NCI-H460 (cell line): ENCODE results near the gene RPL3. TPM values are rescaled to one million over a fixed set of nuclear protein-coding genes. Genes with fewer than 3 reads are reported as not detected.
"Not testable (repeated sequence)": the region's sequence is repeated elsewhere in the genome, so short reads cannot be mapped to it uniquely, and the experiment has no call there.

Experiments used
- DNase-seq: peaks from one replicate; pipeline ENCODE4 v3.0.0-alpha.2; 2016; ENCODE audit warnings: low read depth; ENCODE audit errors: extremely low read depth
- polyA plus RNA-seq: library from polyadenylated mRNA; depleted of rRNA; stranded (reverse); fragments of >200 nt; gene quantifications from 2 replicates; pipeline ENCODE4 v1.2.3, GENCODE V29; 2014; cell fraction: nucleus; rRNA removed
- total RNA-seq: library from RNA; depleted of rRNA; stranded (reverse); fragments of >200 nt; shearing (Covaris generic); gene quantifications from 2 replicates; pipeline ENCODE4 v1.2.3, GENCODE V29; 2014; rRNA removed

Gene RPL3
- total RNA-seq, result 1,994 and 2,502 TPM in 2 replicates
- 1,765 and 1,766 TPM in 2 replicates for polyA plus RNA-seq

DNA sequence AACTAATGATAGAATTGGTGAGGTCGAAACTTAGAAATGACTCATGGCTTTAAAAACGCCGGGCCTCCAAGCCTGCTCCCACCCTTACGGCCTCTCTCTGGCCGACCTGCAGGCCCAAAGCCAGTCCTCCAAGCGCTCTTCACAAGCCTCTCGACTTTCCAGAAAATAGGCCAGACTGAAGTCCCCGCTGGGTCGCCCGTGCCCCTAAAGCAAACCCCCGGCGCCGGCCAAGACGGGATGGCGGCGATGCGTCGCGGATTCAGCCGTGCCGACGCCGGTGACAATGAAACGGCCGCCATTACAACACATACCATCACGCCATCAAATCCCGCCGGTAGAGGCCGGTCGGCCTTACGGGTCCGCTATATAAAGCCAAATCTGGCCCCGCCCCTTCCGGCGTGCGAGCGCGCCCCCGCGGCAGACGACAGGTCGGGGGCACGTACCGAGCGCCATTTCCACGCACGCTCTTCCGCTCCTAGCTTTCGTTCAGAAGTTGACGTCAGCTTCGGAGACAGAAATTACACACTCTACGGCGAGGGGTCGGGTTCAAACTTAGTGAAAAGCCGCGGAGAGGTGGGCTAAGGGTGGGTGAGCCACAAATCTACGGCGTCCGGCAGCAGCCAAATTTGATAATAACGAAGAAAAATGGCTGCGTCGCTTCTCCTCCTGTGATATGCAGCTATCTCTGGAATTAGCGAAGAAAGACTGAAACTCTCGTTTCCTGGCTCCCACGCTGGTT is at the start of gene RPL3:
Gene RPL3, minus strand, starts transcription at position 340 of the 739 bp plus-strand sequence. Its CDS starts 26 bp downstream, at position 314.
- DNase-seq, result peak; percentile 95

DNA sequence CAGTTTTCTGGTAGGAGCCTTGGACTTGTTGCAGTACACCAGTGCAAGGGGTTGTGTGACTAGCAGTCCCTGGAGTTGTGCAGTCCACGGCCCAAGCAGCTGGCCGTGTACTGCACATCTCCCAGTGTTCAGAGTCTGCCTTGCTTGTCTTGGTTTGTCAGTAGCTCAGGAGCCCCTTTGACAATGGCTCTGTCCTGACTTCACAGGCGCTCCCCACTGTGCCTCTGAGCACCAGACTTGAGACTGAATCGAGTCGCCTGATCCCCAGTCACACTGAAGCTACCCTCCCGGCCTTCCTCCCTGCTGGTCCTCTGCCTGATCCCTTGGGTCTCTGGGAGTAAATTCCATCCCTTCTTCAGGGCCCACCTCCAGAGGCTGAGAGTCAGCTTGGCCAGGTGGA is 49.8 kb upstream of the RPL3 start:
- DNase-seq, result no peak

DNA sequence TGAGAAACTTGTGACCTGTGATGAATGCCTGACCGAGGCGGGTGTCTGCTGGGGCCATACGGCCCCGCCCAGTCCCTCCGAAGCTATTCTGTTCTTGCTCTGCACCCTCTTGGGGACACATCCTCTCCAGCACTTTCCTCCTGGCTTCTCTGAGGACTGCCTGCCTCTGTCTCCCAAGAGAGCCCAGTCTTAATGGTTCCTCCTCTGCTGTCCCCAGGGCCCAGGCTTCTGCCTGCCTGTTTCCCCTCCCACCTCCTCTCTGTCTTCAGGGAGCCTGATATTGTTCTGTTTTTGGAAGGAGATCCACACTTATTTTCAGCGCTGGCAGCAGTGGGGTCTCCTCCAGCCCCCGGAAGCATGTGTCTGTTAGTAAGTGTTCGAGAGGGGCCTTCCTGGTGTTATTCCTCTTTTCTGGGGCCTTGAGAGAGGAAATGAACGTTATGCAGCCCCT is 49.1 kb upstream of the RPL3 start:
- DNase-seq, result no peak

DNA sequence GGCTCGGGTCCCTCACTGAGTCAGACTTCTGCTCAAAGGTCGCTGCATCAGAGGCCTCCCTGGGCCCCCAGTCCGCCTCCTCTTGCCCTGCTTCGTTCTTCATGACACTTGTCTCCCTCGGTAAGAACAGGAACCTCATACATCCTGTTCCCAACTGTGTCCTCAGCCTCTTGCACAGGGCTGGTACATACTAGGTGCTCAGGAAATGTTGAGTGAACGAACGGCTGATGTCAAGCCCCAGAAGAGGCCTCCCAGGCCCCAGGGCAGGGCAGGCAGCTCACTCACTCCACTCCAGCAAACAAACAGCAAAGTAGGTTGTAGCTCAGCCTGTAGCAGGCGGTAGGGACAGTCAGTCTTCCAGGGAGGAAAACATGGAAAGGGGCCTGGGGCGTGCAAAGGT is 47.6 kb upstream of the RPL3 start:
- DNase-seq, result no peak

DNA sequence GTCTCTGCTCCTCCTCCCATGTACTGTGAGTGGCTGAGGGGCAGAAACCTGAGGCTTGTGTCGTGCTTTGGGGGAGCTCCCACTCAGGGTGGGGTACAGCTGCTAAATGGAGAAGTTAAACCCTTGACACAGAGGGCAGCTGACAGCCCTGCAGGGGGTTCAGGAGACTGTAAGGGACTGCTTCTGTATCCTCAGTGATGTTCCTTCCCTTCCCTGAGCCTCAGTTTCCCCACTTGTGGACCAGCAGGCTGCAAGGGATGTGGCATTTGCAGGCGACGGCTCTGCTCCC is 46.0 kb upstream of the RPL3 start:
- no peak for DNase-seq

DNA sequence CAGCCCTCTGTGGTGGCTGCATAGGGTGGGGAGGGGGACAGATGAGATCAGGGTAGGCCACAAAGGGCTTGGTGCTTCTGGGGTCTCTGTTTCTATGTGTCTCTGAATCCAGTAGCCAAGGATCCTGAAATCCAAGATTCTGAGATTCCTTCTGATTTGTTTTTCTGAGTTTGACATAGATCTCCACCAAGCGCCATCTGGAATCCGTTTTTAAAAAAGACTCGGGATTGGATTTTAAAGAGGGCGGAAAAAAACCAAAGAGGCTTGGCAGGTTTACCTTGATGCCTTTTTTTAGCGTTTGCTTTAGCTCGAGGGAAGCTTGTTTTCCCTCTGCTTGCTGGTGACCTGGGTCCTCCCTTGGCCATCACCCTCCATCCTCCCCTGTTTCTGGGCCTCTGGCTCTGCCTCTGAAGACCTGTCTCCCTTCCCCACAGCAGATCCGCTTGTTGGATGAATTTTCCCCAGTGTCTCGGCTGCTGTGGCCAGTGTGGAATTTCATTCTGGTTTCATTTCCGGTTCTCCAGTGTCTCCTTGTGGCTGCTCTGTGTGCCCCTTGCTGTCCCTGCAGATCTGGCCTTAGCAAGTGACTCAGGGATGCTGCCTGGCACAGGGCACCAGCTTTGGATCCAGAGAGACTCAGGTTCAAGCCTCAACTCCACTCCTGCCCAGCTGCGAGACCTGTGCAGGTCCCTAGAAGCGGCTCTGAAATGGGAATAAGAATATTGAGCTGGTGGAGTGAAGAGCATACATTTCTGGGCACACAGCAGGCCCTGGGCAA is 45.5 kb upstream of the RPL3 start:
- DNase-seq, result no peak

DNA sequence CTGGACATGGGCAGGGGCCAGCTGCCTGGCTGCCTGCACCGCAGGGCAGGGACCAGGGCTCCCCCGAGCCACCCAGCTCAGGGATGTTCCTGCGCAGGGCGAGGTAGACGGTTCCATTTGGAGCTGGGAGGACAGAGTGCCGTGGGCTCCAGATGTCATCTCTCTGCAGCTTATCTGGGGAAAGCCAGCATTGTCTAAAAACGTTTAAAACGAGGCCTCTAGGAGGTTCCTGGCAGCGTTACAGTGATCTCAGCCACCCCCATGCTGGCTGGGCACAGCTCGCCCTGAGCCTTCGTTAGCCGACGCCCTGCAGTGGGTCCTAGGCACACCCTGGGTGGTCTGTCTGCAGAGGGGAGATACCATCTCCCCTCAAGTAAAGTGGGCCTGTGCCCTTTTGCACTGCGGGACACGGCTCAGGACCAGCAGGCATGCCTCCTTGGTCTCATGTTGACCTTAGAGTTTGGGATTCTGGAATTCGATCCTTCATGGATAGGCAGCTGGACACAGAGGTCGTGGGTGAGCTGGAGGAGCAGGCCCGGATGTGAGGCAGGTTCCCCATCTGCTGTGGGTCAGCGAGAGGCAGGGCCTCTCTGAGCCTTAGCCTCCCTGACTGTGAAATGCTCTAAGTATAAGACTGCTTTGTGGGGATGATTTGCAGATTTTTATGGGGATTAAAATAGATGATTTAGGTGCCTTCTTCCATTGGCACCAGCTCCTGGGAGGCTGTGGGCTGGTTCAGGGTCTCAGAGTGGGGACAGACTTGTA is 44.5 kb upstream of the RPL3 start:
- no peak for DNase-seq

DNA sequence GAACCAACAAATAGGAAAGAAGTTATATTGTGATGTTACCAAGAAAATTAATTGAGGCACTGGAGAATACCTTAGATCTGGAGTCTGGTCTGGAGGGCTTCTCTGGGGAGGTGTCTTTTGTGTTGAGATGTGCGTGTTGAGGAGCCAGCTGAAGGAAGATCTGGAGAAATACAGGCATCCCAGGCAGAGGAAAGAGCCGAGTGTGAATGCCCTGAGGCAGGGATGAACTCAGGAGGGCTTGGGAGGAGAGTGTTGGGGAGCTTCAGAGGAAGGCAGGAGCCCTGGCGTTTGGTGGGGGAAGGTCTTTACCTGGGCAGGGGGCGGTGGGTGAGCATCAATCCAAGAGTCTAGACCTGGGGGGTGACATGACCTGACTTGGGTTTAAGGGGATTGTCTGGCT is 43.5 kb upstream of the RPL3 start:
- DNase-seq, result no peak

DNA sequence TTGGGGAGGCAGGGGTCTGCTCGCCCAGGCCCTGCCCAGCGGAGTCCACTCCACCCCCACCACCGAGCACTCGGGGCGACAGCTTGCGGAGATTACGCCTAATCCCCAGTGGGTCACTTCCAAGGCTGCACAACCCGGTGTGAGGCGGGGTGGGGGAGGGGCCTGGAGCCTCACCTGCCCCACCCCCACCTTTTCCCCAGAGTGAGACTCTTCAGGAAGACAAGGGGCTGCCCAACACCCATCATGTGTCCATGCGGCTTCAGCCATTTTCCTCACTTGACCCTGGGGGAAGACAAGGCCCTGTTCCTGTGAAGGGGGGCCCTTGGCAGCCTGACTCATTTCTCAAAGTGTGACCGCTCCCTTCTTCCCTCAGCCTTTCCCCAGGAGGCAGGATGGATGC is 42.8 kb upstream of the RPL3 start:
- no peak for DNase-seq

DNA sequence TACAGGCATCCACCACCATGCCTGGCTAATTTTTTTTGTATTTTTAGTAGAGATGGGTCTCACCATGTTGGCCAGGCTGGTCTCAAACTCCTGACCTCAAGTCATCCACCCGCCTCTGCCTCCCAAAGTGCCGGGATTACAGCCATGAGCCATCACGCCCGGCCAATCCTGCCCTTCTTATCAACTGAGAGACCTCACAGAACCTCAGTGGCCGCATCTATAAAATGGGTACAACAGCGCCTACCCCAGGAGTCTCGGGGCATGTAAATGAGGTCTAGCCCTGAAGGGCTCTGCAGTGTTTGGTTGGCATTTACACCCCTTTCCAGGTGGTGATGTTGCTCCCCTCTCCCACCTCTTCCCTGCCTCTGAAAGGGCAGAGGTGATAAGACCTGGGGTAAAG is 42.1 kb upstream of the RPL3 start:
- DNase-seq, result no peak

DNA sequence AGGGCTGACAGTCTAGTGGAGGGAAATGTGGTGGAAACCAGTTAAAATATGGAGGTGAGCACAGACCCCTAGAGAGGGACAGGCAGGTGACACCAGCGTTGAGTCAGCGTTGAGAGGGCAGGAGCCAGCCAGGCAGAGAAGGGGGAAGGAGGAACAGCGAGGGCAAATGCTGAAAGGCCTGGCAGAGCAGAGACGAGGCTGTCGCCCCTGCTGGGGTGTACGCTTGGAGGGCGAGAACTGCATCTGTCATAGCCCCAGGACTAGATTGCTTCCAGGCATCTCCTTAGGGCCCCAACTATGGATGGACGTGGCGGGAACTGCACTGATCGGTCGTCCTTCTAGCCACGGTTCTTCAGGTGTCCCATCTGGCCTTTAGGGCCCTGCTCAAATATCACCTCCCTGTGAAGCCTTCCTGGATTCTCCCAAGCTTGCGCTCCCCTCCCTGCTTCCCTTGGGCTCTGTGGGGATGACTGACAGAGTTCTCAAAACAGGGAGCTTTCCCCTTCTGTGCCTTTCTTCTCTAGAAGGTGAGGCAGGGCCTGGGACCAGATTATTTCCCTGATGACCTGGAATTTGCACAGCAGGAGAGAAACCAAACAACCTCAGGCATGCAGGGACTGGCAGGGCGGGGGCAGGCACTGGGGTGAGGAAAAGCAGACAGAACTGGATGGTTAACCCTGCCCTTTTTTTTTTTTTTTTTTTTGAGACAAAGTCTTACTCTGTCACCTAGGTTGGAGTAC is 41.4 kb upstream of the RPL3 start:
- no peak for DNase-seq

DNA sequence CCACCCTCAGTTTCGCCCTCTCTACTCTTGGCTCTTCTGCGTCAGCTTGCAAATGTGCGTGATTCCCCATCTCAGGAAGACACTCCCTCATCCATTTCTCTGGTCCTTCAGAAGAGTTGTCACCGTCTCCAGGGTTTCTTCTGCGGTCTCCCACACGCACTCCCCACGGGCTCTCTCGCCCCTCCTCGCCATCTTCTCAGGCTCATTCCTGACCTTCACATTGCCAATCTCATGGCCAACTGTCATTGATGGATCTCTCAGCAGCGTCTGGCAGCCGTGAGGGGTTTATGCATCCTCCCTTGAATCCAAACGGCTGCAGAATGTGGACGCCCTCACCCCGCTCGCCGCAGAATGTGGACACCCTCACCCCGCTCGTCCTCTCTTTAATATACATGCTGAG is 40.8 kb upstream of the RPL3 start:
- DNase-seq, result no peak

DNA sequence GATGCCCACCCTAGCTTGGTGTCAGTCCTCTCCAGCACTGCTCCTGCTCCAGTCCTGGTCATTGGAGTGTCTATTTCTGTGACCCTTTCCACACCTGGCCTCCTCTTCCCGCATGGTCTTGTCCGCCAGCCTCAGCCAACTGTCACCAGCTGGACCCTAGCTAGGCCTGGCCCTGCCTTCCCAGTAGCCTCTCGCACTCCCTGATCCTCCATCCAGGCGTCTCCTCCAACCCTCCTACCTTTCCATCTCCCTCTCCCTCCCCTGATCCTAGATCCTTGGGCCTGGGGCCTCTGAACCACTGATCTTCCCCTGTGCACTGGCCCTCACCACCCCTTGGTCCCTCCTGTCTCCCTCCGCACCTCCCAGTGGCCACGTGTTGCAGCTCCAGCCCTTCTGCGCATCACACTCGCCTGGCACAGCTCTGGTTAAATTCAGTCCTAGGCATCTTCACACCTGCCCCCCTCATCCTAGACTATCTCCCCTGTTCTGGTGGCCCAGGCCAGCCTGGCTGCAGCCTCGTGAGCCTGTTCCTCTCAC is 40.3 kb upstream of the RPL3 start:
- no peak for DNase-seq

DNA sequence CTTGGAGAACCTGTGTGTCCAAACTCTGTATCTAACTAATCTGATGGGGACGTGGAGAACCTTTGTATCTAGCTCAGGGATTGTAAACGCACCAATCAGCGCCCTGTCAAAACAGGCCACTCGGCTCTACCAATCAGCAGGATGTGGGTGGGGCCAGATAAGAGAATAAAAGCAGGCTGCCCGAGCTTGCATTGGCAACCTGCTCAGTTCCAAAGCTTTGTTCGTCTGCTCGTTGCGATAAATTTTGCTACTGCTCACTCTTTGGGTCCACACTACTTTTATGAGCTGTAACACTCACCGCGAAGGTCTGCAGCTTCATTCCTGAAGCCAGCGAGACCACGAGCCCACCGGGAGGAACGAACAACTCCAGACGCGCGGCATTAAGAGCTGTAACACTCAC is 38.8 kb upstream of the RPL3 start:
- DNase-seq, result not testable (repeated sequence)

DNA sequence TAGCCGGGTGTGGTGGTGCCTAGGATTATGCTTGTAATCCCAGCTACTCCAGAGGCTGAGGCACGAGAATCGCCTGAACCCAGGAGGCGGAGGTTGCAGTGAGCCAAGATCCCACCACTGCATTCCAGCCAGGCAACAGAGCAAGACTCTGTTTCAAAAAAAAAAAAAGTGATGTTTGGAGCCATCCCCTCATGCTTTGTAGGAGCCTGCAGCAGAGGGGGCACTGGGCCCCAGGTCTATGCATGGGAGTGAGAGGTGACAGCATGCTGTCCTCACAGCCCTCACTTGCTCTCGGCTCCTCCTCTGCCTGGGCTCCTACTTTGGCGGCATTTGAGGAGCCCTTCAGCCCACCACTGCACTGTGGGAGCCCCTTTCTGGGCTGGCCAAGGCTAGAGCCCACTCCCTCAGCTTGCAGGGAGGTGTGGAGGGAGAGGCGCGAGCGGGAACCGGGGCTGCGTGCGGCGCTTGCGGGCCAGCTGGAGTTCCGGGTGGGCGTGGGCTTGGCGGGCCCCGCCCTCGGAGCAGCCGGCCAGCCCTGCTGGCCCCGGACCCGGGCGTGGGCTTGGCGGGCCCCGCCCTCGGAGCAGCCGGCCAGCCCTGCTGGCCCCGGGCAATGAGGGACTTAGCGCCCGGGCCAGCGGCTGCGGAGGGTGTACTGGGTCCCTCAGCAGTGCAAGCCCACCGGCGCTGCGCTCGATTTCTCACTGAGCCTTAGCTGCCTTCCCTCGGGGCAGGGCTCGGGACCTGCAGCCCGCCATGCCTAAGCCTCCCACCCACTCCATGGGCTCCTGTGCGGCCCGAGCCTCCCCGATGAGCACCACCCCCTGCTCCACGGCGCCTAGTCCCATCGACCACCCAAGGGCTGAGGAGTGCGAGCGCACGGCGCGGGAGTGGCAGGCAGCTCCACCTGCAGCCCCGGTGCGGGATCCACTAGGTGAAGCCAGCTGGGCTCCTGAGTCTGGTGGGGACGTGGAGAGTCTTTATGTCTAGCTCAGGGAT is 38.0 kb upstream of the RPL3 start:
- DNase-seq, result not testable (repeated sequence)

DNA sequence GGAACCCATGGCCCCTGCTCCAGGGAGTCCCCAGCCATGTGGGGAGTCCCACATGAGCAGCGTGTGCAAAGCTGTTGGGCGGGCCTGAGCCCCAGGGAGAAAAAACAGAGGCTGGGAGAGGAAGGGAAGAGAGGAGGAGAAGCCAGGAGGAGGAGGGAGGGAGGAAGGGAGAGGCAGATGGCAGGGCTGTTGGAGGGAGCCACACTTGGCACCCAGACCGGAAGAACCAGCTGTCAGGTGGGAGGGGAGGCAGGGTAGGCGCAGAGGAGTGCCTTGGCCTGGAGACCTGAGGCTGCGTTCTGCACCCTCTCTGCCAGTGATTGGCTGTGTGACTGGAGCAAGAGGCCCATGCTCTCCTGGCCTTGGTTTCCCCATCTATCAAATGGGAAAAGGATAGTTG is 37.0 kb upstream of the RPL3 start:
- no peak for DNase-seq

DNA sequence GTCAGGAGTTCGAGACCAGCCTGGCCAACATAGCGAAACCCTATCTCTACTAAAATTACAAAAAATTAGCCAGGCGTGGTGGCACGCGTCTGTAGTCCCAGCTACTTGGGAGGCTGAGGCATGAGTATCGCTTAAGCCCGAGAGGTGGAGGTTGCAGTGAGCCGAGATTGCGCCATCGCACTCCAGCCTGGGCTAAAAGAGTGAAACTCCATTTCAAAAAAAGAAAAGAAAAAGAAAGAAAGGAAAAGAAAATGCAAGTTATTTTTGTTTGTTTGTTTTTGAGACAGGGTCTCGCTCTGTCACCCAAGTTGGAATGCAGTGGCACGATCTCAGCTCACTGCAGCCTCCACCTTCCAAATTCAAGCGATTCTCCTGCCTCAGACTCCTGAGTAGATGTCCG is 36.4 kb upstream of the RPL3 start:
- not testable (repeated sequence) for DNase-seq

DNA sequence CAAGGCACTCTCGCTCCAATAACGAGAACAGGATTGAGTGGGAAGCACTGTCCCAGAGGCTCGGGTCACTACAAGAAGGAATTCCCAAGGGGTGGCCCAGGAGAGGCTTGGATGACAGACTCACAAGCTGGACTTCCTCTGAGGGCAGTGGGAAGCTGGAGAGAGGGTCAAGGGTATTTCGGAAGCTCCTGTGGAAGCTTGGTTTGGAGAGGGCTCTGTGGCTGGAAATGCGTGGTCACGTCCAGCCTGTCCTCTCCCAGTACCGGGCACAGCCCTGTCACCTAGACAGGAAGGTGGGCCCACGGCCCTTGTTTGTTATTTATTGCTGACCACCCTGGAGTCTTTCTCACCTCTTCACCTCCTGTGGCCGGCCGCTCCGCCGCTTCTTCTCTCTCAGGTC is 35.7 kb upstream of the RPL3 start:
- DNase-seq, result no peak

DNA sequence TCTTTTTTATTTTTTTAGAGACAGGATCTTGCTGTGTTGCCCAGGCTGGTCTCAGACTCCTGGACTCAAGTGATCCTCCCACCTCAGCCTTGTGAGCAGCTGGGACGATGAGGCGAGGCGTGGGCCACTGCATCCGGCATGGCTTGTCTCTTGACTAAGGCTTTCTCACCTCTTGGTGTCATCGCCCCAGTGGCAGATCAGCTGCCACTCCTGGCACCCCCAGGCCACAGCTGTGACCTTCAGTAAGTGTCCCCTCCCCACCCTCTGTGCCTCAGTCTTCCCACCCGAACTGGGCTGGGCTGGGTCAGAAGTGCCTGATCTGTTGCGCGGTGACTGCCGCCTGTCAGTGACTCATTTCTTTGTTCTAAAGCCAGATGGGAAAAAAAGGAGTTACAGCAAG is 33.9 kb upstream of the RPL3 start:
- DNase-seq, result no peak
